ENCODE measurements around the gene CCDC136. TPM values are rescaled to one million over a fixed set of nuclear protein-coding genes. Genes with fewer than 3 reads are reported as not detected.

The CCDC136 gene
- total RNA-seq, 1 experiment from 2014 or later: 11.1 TPM

- TF ChIP-seq EZH2 (IDR thresholded peaks at IDR 0.05): no peak
Measured at GRCh38 chr7:128842674-128843641, 51.2 kb downstream of the CCDC136 start (continued).

GRCh38 chr7:128843938-128844621, 52.3 kb downstream of the CCDC136 start:
- ChIA-PET POLR2A (no interaction called here), CTCF (no interaction called here), RAD21 (ENCODE audit: low non-redundant PET in 1 of 2, low total read pairs in 2 of 2, uncharacterized antibody in 2 of 2, unreplicated experiment in 2 of 2) (no interaction called here)
- Histone ChIP-seq H3K4me2 (ENCODE audit: low read length) (no peak overlapping the region), H4K20me1 (ENCODE audit: insufficient read depth) (no peaks in the 10 kb centered on the region), H3K36me3 (ENCODE audit: control insufficient read depth in 1 of 2, insufficient read depth in 2 of 2, low read length in 2 of 2) (peaks cover 0 to 22% of the 10 kb centered on the region in 2 experiments; a peak in 1 of 4 replicates), H3K79me2 (ENCODE audit: insufficient read depth, low read length) (no peaks in the 10 kb centered on the region), H3K9ac (ENCODE audit: low read length) (no peak overlapping the region), H3K9me2 (ENCODE audit: insufficient read depth) (no peaks in the 10 kb centered on the region), H3K27me3 (ENCODE audit: insufficient read depth, low read length) (no peaks in the 10 kb centered on the region), H3K27ac (ENCODE audit: low read depth, low read length) (no peak overlapping the region), H3K4me1 (ENCODE audit: control insufficient read depth in 1 of 2, insufficient read depth in 2 of 2, low read length in 2 of 2) (peaks cover 0 to 8% of the 10 kb centered on the region in 2 experiments; a peak in 2 of 4 replicates), H3K9me3 (ENCODE audit: control insufficient read depth in 1 of 2, insufficient read depth in 1 of 2, low read depth in 1 of 2, low read length in 2 of 2) (no peaks in the 10 kb centered on the region), H2AFZ (ENCODE audit: low read depth, low read length, poor library complexity, severe bottlenecking) (no peak overlapping the region), H3K4me3 (replicated peaks in 1 of 2; ENCODE audit: low read depth in 1 of 2, low read length in 2 of 2) (no peak overlapping the region)
- TF ChIP-seq ATF3 (IDR thresholded peaks at IDR 0.05) (no peak), ZFX (IDR thresholded peaks at IDR 0.05) (no peak), ZNF274 (IDR thresholded peaks at IDR 0.05; ENCODE audit: low read depth, low read length) (no peak), EZH2phosphoT487 (IDR thresholded peaks at IDR 0.05; ENCODE audit: borderline replicate concordance) (no peak), FOSL1 (IDR thresholded peaks at IDR 0.05; ENCODE audit: low read depth) (no peak), SRF (IDR thresholded peaks at IDR 0.05; ENCODE audit: low read depth) (no peak), EGR1 (IDR thresholded peaks at IDR 0.05; ENCODE audit: low read depth) (no peak), SP1 (IDR thresholded peaks at IDR 0.05; ENCODE audit: low read depth) (no peak), CTCF (IDR thresholded peaks at IDR 0.05 in 2 of 3, conservative IDR thresholded peaks at IDR 0.05 in 1 of 3; ENCODE audit: borderline replicate concordance in 1 of 3, insufficient read depth in 1 of 3, low read depth in 2 of 3, low read length in 2 of 3) (no peak), REST (IDR thresholded peaks at IDR 0.05; ENCODE audit: low read depth) (no peak), JUND (IDR thresholded peaks at IDR 0.05) (no peak), SIN3A (IDR thresholded peaks at IDR 0.05; ENCODE audit: low read depth) (no peak), TCF7L2 (IDR thresholded peaks at IDR 0.05; ENCODE audit: borderline replicate concordance, extremely low read depth, insufficient read depth, insufficient read length) (no peak), ELF1 (IDR thresholded peaks at IDR 0.05; ENCODE audit: borderline replicate concordance, low read depth) (no peak), CBX3 (IDR thresholded peaks at IDR 0.05; ENCODE audit: low read depth) (no peak), RAD21 (IDR thresholded peaks at IDR 0.05; ENCODE audit: low read depth) (no peak), EZH2 (IDR thresholded peaks at IDR 0.05) (no peak)
- intact Hi-C loops (cut with micrococcal nuclease): no loop called here
- BruUV-seq (replicated peaks): TSS peak; percentile 34
- DNase-seq (ENCODE audit: low read depth, low spot score) (no peak), ATAC-seq (no peak)
